ENCODE measurements around the gene AP3S1.

GRCh38 chr5:115857057-115857479 is 15.3 kb downstream of the AP3S1 start:
- no peak for TF ChIP-seq CTCF (IDR thresholded peaks at IDR 0.05)
- TF ChIP-seq POLR2A (IDR thresholded peaks at IDR 0.05), result no peak
